GM18520 (cell line): ENCODE results near the gene TAX1BP1.

Experiments
- ATAC-seq: cut with Tn5 transposase; IDR thresholded peaks from one replicate; pipeline ENCODE4 v1.9.1; 2021; ENCODE audit not compliant: unreplicated experiment

Gene TAX1BP1

GRCh38 chr7:27873981-27874957 is 134.3 kb downstream of the TAX1BP1 start:
- ATAC-seq = no peak

GRCh38 chr7:27875061-27875460 is 135.1 kb downstream of the TAX1BP1 start:
- no peak for ATAC-seq

DNA sequence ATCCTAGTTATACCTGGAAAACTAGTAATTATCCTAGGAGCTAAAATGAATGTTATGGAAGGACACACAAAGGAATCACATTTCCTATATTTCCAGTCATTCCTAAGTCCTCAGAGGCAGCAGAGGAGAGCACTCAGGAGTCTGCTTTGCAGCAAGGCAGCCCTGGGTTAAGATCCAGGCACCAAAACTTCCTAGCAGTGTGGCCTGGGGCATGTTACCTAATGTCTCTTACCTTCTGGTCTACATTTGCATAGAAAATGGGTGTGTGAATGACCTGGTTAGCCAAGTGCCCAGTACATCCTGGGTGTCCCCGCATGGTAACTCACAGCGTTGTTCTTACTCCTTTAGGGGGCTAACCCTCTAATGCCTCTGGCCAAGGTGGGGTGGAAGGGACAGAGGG is 135.9 kb downstream of the TAX1BP1 start:
- no peak for ATAC-seq

DNA sequence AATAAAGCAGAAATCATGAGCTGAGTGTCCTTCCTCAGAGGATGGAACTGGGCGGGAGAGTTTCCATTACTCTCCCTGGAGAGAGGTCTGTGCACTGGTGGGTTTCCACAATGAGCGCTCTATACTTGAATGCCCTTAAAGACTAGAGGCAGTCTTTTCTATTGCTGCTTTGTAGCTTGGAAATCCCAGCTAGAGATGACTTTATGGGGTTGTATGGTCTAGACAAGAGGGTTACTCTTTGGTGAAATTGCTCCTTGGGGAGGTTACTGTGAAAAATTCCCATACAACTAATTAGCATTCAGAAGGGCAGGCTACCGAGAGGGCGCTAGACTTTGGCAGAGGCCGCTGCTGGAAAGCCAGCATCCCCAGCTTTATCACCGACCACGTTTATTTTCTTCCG is 136.8 kb downstream of the TAX1BP1 start:
- no peak for ATAC-seq
